ENCODE data around the gene PLD6.

PLD6 gene

GRCh38 chr17:17236295-17237025 is 30.3 kb upstream of the PLD6 start:
- Histone ChIP-seq H4K5ac (ENCODE audit: low read length) (no peak overlapping the region), H3K18ac (ENCODE audit: low read length) (peak overlapping the region; percentile 43), H3K23ac (ENCODE audit: low read length) (no peak overlapping the region), H2AK5ac (ENCODE audit: low read length) (no peak overlapping the region), H2BK120ac (ENCODE audit: low read depth, low read length) (no peak overlapping the region), H3K9ac (ENCODE audit: low read length) (peak overlapping the region; percentile 86), H2BK5ac (ENCODE audit: low read length) (peak overlapping the region; percentile 99), H3K4me2 (ENCODE audit: low read length) (peak overlapping the region; percentile 70), H4K8ac (ENCODE audit: low read depth, low read length) (no peak overlapping the region), H3K4me1 (ENCODE audit: control insufficient read depth, low read depth, low read length) (peaks cover 8% of the 10 kb centered on the region), H3K27ac (ENCODE audit: low read depth, low read length) (peak overlapping the region; percentile 34), H3K56ac (ENCODE audit: low read length) (peak overlapping the region; percentile 99), H3K27me3 (ENCODE audit: insufficient read depth, low read length, poor library complexity) (no peaks in the 10 kb centered on the region), H3K4ac (ENCODE audit: low read depth, low read length) (no peak overlapping the region), H3K4me3 (ENCODE audit: low read length) (peak overlapping the region; percentile 66), H3K79me2 (ENCODE audit: control insufficient read depth, insufficient read depth, low read length) (peaks cover 13% of the 10 kb centered on the region), H3K79me1 (ENCODE audit: low read length) (peaks cover 13% of the 10 kb centered on the region), H3K36me3 (ENCODE audit: control insufficient read depth, insufficient read depth, low read length) (peaks cover 1% of the 10 kb centered on the region), H2BK15ac (replicated peaks; ENCODE audit: low read depth) (no peak overlapping the region)
- DNase-seq: peak; percentile 74
- WGBS (ENCODE audit: extremely low coverage, insufficient coverage, low lambda C conversion rate): no CpG with 5 or more reads among the region's 31 CpGs

GRCh38 chr17:17235212-17236174 is 29.4 kb upstream of the PLD6 start:
- DNase-seq: no peak
- Histone ChIP-seq H3K56ac (ENCODE audit: low read length) (peak overlapping the region; percentile 15), H3K4me1 (ENCODE audit: control insufficient read depth, low read depth, low read length) (peaks cover 8% of the 10 kb centered on the region), H4K8ac (ENCODE audit: low read depth, low read length) (no peak overlapping the region), H2AK5ac (ENCODE audit: low read length) (no peak overlapping the region), H3K27me3 (ENCODE audit: insufficient read depth, low read length, poor library complexity) (no peaks in the 10 kb centered on the region), H2BK15ac (replicated peaks; ENCODE audit: low read depth) (no peak overlapping the region), H3K4me2 (ENCODE audit: low read length) (peak overlapping the region; percentile 70), H3K36me3 (ENCODE audit: control insufficient read depth, insufficient read depth, low read length) (peaks cover 4% of the 10 kb centered on the region), H3K18ac (ENCODE audit: low read length) (no peak overlapping the region), H3K4me3 (ENCODE audit: low read length) (no peak overlapping the region), H3K9ac (ENCODE audit: low read length) (peak overlapping the region; percentile 86), H3K4ac (ENCODE audit: low read depth, low read length) (no peak overlapping the region), H3K79me2 (ENCODE audit: control insufficient read depth, insufficient read depth, low read length) (peaks cover 13% of the 10 kb centered on the region), H3K27ac (ENCODE audit: low read depth, low read length) (no peak overlapping the region), H2BK120ac (ENCODE audit: low read depth, low read length) (no peak overlapping the region), H2BK5ac (ENCODE audit: low read length) (no peak overlapping the region), H4K5ac (ENCODE audit: low read length) (no peak overlapping the region), H3K23ac (ENCODE audit: low read length) (no peak overlapping the region), H3K79me1 (ENCODE audit: low read length) (peaks cover 13% of the 10 kb centered on the region)
- no CpG with 5 or more reads among the region's 19 CpGs for WGBS (ENCODE audit: extremely low coverage, insufficient coverage, low lambda C conversion rate)

GRCh38 chr17:17232303-17232621 is 26.1 kb upstream of the PLD6 start:
- WGBS (ENCODE audit: extremely low coverage, insufficient coverage, low lambda C conversion rate): no CpG with 5 or more reads among the region's 11 CpGs
- Histone ChIP-seq H3K27me3 (ENCODE audit: insufficient read depth, low read length, poor library complexity) (no peaks in the 10 kb centered on the region), H3K23ac (ENCODE audit: low read length) (no peak overlapping the region), H3K56ac (ENCODE audit: low read length) (no peak overlapping the region), H2AK5ac (ENCODE audit: low read length) (no peak overlapping the region), H3K79me2 (ENCODE audit: control insufficient read depth, insufficient read depth, low read length) (peaks cover 13% of the 10 kb centered on the region), H3K36me3 (ENCODE audit: control insufficient read depth, insufficient read depth, low read length) (peaks cover 4% of the 10 kb centered on the region), H3K4me2 (ENCODE audit: low read length) (no peak overlapping the region), H3K4me3 (ENCODE audit: low read length) (no peak overlapping the region), H4K8ac (ENCODE audit: low read depth, low read length) (no peak overlapping the region), H3K4me1 (ENCODE audit: control insufficient read depth, low read depth, low read length) (peaks cover 8% of the 10 kb centered on the region), H2BK15ac (replicated peaks; ENCODE audit: low read depth) (no peak overlapping the region), H2BK5ac (ENCODE audit: low read length) (no peak overlapping the region), H3K18ac (ENCODE audit: low read length) (no peak overlapping the region), H3K4ac (ENCODE audit: low read depth, low read length) (no peak overlapping the region), H4K5ac (ENCODE audit: low read length) (no peak overlapping the region), H3K79me1 (ENCODE audit: low read length) (peaks cover 13% of the 10 kb centered on the region), H3K27ac (ENCODE audit: low read depth, low read length) (no peak overlapping the region), H3K9ac (ENCODE audit: low read length) (no peak overlapping the region), H2BK120ac (ENCODE audit: low read depth, low read length) (no peak overlapping the region)
- no peak for DNase-seq

GRCh38 chr17:17231621-17232302 is 25.6 kb upstream of the PLD6 start:
- Histone ChIP-seq H3K79me2 (ENCODE audit: control insufficient read depth, insufficient read depth, low read length) (peaks cover 13% of the 10 kb centered on the region), H3K4ac (ENCODE audit: low read depth, low read length) (no peak overlapping the region), H4K5ac (ENCODE audit: low read length) (no peak overlapping the region), H2AK5ac (ENCODE audit: low read length) (no peak overlapping the region), H3K56ac (ENCODE audit: low read length) (no peak overlapping the region), H3K36me3 (ENCODE audit: control insufficient read depth, insufficient read depth, low read length) (peaks cover 5% of the 10 kb centered on the region), H2BK120ac (ENCODE audit: low read depth, low read length) (no peak overlapping the region), H3K79me1 (ENCODE audit: low read length) (peaks cover 13% of the 10 kb centered on the region), H3K4me3 (ENCODE audit: low read length) (no peak overlapping the region), H3K23ac (ENCODE audit: low read length) (no peak overlapping the region), H3K27ac (ENCODE audit: low read depth, low read length) (no peak overlapping the region), H4K8ac (ENCODE audit: low read depth, low read length) (no peak overlapping the region), H3K4me1 (ENCODE audit: control insufficient read depth, low read depth, low read length) (peaks cover 8% of the 10 kb centered on the region), H3K4me2 (ENCODE audit: low read length) (no peak overlapping the region), H3K9ac (ENCODE audit: low read length) (no peak overlapping the region), H3K18ac (ENCODE audit: low read length) (no peak overlapping the region), H3K27me3 (ENCODE audit: insufficient read depth, low read length, poor library complexity) (no peaks in the 10 kb centered on the region), H2BK15ac (replicated peaks; ENCODE audit: low read depth) (no peak overlapping the region), H2BK5ac (ENCODE audit: low read length) (no peak overlapping the region)
- WGBS (ENCODE audit: extremely low coverage, insufficient coverage, low lambda C conversion rate): no CpG with 5 or more reads among the region's 16 CpGs
- no peak for DNase-seq

- no peak overlapping the region for H3K23ac ChIP-seq (ENCODE audit: low read length)
- H2AK5ac ChIP-seq (ENCODE audit: low read length): no peak overlapping the region
- no CpG with 5 or more reads among the region's 26 CpGs for WGBS (ENCODE audit: extremely low coverage, insufficient coverage, low lambda C conversion rate)
- no peak overlapping the region for H2BK120ac ChIP-seq (ENCODE audit: low read depth, low read length)
- no peak overlapping the region for H3K18ac ChIP-seq (ENCODE audit: low read length)
- no peaks in the 10 kb centered on the region for H3K4me1 ChIP-seq (ENCODE audit: control insufficient read depth, low read depth, low read length)
- peaks cover 2% of the 10 kb centered on the region for H3K79me1 ChIP-seq (ENCODE audit: low read length)
- no peak overlapping the region for H4K8ac ChIP-seq (ENCODE audit: low read depth, low read length)
- H3K27me3 ChIP-seq (ENCODE audit: insufficient read depth, low read length, poor library complexity): no peaks in the 10 kb centered on the region
- H2BK15ac ChIP-seq (replicated peaks; ENCODE audit: low read depth): no peak overlapping the region
- no peak overlapping the region for H4K5ac ChIP-seq (ENCODE audit: low read length)
- peaks cover 14% of the 10 kb centered on the region for H3K36me3 ChIP-seq (ENCODE audit: control insufficient read depth, insufficient read depth, low read length)
- no peak overlapping the region for H3K56ac ChIP-seq (ENCODE audit: low read length)
- no peak overlapping the region for H3K27ac ChIP-seq (ENCODE audit: low read depth, low read length)
- no peak overlapping the region for H3K4me3 ChIP-seq (ENCODE audit: low read length)
- no peaks in the 10 kb centered on the region for H3K79me2 ChIP-seq (ENCODE audit: control insufficient read depth, insufficient read depth, low read length)
- H3K4ac ChIP-seq (ENCODE audit: low read depth, low read length): no peak overlapping the region
- no peak overlapping the region for H3K9ac ChIP-seq (ENCODE audit: low read length)
- H2BK5ac ChIP-seq (ENCODE audit: low read length): no peak overlapping the region
- DNase-seq: no peak
- H3K4me2 ChIP-seq (ENCODE audit: low read length): no peak overlapping the region
Observed at GRCh38 chr17:17229416-17230384, 23.6 kb upstream of the PLD6 start.

Measured in mesendoderm (in vitro differentiated cells).